ENCODE data around the gene CASTOR1.

DNA sequence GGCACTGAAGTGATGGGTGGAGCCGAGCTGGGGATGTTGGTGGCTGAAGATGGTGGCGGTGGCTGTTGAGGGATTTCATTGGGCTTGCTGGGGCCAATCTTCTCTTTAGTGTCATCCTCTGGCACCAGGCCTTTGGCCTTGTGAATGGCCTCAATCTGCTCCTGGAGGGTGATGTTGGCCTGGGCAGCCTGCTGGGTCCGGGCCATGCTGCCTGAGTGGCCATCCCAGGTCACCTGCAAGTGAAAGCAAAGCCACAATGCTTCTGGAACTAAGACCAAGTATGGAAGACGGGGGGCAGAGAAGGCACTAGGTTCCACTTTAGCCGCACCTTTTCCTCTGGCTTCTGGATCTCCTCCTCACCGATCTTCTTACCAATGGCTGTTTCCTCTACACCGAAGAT, 49.5 kb upstream of the CASTOR1 start:
- TF ChIP-seq GATA3 (IDR thresholded peaks at IDR 0.05; ENCODE audit: low read depth, low read length): no peak
- TF ChIP-seq GATA2 (IDR thresholded peaks at IDR 0.05; ENCODE audit: low read depth, low read length): no peak
